Memory B cell (primary cell): ENCODE data around the gene ARRB1.

ENCODE experiments used
- ATAC-seq: fragments of 150-1000 bp; cut with Tn5 transposase; 2 replicates; pipeline ENCODE4 v1.10.0; 2021; ENCODE audit warnings: low read depth, mild to moderate bottlenecking, moderate library complexity
- DNase-seq, 2 donors: peaks; one replicate each; pipeline ENCODE4 v3.0.0; 2022; ENCODE audit warnings: low spot score in 2 of 2
- H3K27ac Mint-ChIP-seq: one replicate; pipeline ENCODE4 v1.8.0; 2022; ENCODE audit warnings: mild to moderate bottlenecking, moderate library complexity, mixed read lengths
- H3K27me3 Mint-ChIP-seq: one replicate; pipeline ENCODE4 v1.8.0; 2022; ENCODE audit warnings: mixed read lengths
- H3K36me3 Mint-ChIP-seq: one replicate; pipeline ENCODE4 v1.8.0; 2022; ENCODE audit warnings: mild to moderate bottlenecking, mixed read lengths
- H3K4me1 Mint-ChIP-seq: one replicate; pipeline ENCODE4 v1.8.0; 2022; ENCODE audit warnings: mixed read lengths
- H3K4me3 Mint-ChIP-seq: one replicate; pipeline ENCODE4 v1.8.0; 2022; ENCODE audit warnings: mild to moderate bottlenecking, moderate library complexity, mixed read lengths
- H3K9me3 Mint-ChIP-seq: one replicate; pipeline ENCODE4 v1.8.0; 2022; ENCODE audit warnings: mixed read lengths

ARRB1 gene

DNA sequence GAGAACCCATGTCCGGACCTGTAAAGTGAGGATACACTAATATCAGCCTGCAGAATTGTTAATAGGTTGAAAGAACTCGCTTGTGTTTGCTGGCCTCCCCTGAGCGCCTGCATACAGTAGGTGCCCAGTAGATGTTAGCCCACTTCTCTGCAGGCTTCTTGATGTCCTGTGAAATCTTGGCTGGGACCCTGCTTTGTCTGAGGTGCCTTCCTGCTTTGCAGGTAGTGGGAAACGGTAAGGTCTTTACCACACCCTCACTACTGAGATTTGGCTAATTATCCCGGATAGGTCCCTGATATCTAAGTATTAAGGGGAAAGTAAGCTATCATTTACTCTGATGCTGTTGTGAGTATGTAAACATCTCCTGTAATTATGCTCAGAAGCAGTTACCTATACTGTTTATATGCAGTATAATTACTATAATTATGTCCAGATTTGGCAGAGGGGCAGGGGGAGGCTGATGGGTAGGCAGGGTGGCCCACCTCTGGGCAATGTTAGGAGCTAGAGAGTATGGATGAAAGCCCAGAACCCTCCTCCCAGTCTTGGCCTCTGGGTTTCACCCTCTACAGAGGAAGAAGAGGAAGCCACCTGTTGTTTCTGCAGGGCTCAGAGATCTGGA lies 1.2 kb upstream of the ARRB1 start:
- no peak for ATAC-seq
- Mint-ChIP-seq H3K27me3 (peaks cover 8% of the 10 kb centered on the region), H3K4me1 (peaks cover 27% of the 10 kb centered on the region), H3K4me3 (peak overlapping the region; percentile 90), H3K9me3 (no peaks in the 10 kb centered on the region), H3K27ac (no peak overlapping the region), H3K36me3 (no peaks in the 10 kb centered on the region)
- no peak for DNase-seq

DNA sequence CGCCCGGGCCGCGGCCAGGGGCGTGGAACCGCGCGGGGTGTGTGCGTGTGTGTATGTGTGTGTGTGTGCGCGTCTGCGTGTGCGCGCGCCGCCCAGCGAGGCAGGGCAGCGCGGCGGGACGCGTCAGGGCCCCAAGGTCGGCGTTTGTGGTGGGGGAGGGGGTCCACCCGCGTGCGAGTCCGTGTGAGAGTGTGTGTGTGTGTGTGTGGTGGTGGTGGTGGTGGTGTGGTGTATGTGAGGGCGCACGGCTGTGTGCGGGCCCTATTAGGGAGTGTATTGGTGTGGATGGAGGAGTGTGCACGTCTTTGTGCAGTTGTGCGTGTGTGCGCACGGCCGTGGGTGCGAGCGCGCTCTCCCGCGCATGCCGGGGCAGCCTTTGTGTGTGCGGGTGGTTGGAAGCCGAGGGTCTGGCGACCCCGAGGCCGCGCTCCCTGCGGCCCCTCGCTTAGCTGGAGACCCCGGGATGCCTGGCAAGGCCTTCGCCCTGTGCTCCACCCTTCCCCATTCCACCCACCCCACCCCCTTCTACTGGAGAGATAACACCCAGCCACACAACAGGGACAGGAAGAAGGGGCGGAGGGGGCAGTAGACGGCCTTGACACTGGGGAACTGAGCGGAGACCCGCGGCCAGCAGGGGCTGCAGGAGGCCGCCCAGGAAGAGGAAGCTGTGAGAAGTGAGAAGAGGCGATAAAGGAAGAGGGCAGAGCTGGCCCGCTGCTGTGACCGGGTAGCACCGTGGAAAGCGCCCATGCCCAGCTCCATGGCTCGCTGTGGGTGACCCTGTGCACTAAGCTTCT lies 528 bp upstream of the ARRB1 start:
- H3K9me3 Mint-ChIP-seq = no peaks in the 10 kb centered on the region
- peak overlapping the region; percentile 68 for H3K27ac Mint-ChIP-seq
- H3K4me1 Mint-ChIP-seq = peaks cover 27% of the 10 kb centered on the region
- peak in 1 of 2 donors; percentile 37 for DNase-seq
- peak; percentile 64 for ATAC-seq
- H3K4me3 Mint-ChIP-seq = peak overlapping the region; percentile 90
- peaks cover 8% of the 10 kb centered on the region for H3K27me3 Mint-ChIP-seq
- no peaks in the 10 kb centered on the region for H3K36me3 Mint-ChIP-seq

DNA sequence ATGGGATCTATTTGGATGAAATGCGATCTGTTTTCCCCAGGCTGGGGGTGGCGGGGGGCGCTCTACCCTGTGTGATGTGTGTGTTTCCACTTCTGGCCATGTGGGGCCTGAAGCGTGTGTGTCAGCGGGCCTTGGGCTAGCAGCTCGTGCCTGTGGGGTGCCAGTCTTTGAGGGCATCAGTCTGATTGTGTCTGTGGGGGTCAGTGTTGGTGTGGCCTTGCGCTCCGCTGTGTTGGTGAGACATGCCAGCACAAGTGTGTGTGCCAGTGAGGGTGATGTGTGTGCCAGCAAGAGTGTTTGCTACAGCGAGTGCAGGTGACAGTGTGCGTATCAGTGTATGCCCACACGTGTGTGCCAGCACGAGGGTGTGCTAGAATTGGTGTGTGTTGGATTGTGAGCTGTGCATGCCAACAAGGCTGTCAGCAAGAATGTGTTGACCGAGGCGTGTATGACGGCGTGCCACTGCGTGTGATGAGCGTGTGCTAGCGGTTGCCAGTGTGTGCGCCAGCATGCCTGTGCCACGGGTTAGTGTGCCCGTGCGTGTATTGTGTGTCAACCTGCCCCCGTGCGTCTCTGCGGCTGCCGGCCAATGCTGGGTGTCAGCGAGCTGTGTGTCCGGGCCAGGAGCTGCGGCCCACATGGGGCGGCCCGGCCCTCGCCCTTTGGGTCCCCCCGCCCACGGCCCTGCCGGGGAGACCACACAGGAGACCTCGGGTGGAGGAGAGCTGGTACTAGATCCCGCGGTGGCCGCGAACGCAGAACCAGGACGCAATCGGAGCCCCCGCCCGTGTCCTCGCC lies 519 bp downstream of the ARRB1 start:
- H3K36me3 Mint-ChIP-seq = no peaks in the 10 kb centered on the region
- DNase-seq (no peak), ATAC-seq (peak; percentile 48)
- H3K27me3 Mint-ChIP-seq = peaks cover 5% of the 10 kb centered on the region
- H3K9me3 Mint-ChIP-seq = no peaks in the 10 kb centered on the region
- peak overlapping the region; percentile 83 for H3K4me3 Mint-ChIP-seq
- H3K27ac Mint-ChIP-seq = peak overlapping the region; percentile 83
- peaks cover 33% of the 10 kb centered on the region for H3K4me1 Mint-ChIP-seq

DNA sequence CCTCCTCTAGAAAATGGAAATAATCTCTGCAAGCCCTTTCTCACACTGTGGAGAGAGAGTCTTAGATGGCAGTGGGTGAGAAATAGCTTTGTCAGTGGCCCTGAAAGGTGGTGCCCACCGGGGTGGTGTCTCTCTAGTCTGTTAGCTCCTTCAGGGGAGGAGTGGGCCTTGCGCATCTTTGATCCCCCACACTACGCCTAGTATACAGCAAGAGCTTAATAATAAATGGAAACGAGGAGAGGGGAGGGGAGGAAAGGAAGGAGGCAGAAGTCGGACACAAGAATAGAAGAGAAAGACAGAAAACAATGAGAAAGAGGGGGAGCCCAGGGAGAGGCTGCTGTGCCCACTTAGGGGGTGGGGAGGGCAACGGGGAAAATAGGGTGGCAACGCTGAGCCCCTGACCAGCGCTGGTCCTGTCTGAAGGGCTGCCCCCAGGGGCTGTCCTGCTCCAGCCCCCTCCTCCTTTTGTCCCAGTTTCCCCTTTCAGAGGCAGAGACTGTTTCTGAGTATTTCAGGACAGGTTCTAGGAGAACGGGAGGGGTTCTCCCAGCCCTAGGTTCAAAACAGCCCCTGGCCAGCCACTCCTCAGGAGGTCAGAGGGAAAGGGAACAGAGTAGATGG lies 1.2 kb downstream of the ARRB1 start:
- no peaks in the 10 kb centered on the region for H3K9me3 Mint-ChIP-seq

DNA sequence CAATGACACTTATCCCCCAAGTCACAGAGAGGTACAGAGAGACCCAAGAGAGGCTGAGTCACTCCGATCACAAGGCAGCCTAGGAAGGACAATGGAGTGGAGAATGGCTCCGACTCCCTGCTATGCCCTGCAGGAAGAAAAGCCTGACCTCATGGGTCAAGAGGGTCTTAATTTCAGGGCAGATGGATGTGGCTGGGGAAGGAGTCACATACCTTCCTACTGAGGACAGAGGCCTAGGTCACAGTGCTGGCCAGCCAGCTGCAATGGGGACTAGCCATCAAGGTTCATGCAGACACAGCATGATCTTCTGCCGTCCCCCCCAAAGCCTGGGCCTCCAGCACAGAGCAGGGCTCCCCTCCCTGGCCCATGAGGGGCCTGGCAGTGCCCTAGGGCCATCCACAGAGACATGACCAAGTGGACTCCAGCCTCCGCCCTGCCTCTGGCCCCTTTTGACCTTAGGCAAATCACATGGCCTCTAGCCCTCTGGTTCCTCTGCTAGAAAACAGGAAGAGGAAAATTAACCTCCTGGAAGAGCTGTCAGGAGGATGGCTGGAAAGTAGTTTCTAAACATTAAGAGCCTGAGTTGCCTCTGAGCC lies 1.8 kb downstream of the ARRB1 start:
- Mint-ChIP-seq H3K27me3 (peaks cover 4% of the 10 kb centered on the region), H3K4me3 (no peak overlapping the region), H3K36me3 (no peaks in the 10 kb centered on the region), H3K4me1 (peaks cover 34% of the 10 kb centered on the region), H3K27ac (peak overlapping the region; percentile 83), H3K9me3 (no peaks in the 10 kb centered on the region)
- no peak for ATAC-seq
- DNase-seq = no peak

More for the DNA sequence above, 1.2 kb downstream of the ARRB1 start:
- DNase-seq (no peak), ATAC-seq (no peak)
- no peaks in the 10 kb centered on the region for H3K36me3 Mint-ChIP-seq
- H3K27ac Mint-ChIP-seq = peak overlapping the region; percentile 83
- peaks cover 35% of the 10 kb centered on the region for H3K4me1 Mint-ChIP-seq
- peak overlapping the region; percentile 83 for H3K4me3 Mint-ChIP-seq
- H3K27me3 Mint-ChIP-seq = peaks cover 5% of the 10 kb centered on the region

DNA sequence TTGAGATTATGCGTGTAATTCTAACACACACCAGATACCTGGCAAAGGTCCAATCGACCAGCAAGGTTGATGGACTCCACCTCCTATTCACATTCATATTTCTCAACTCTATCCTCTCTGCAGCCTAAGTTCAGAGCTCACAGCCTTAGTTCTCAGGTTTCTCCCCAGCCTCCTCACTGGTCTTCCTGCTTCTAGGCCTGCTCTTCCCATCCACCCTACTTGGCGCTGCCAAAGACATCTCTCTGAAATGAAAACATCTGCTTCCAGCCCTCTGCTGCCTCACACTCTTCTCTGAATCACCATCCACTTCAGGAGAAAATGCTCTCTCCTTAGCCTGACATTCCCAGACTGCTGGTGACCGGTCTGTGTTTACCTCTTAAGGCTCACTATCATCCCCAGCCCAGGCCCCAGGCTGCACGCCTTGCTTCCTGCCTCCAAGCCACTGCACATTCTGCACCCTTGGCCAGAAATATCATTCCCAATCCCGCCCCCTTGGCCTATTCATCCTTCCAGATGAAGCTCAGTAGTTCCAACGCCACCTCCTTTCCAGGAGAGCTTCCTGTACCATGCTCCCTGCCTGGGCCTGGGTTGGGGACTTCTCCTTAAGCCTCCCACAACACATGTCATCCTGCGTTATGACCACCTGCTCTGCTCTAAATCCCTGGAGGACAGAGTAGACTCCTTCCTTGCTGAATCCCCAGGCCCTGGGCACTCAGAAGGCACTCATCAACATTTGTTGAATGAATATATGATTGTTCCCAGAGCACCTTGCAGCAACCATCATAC lies 3.5 kb downstream of the ARRB1 start:
- Mint-ChIP-seq H3K9me3 (no peaks in the 10 kb centered on the region), H3K4me3 (no peak overlapping the region), H3K27ac (peak overlapping the region; percentile 0), H3K27me3 (no peaks in the 10 kb centered on the region), H3K4me1 (peaks cover 32% of the 10 kb centered on the region), H3K36me3 (no peaks in the 10 kb centered on the region)
- no peak for DNase-seq
- no peak for ATAC-seq

DNA sequence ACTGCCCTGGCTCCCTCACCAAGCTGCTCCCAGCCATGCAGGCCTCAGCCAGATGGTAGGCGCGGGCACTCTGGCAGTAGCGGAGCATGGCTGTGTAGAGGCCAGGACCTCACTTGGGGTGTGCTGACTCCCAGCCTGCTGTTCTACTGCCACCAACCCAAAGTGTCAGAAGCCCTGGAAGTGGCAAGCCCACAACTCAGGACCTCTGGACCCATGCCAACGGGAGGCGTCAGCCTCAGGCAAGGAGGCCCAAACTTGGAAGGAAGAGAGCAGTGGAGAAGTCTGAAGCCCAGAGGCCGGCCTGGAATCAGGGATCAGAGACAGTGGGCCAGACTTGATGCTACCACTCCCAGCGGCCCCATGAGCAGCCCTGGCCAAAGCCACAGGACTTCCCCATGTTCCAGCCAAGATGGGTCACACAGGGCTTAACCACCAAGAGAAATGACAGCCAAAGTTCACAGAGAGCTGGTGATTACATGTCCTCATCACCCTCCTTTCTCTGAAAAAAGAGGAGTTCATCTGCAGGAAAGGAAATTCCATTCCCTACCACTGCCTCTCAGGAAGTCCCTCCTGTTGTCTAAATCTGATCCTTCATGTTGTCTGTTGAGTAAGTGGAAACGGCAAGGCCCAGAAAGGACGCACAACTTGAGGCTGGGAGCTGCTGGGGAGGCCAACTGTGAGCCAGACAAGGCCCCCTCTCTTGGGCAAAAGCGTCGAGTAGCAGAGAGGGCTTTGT lies 4.4 kb downstream of the ARRB1 start:
- no peaks in the 10 kb centered on the region for H3K36me3 Mint-ChIP-seq
- no peak overlapping the region for H3K27ac Mint-ChIP-seq
- H3K9me3 Mint-ChIP-seq = no peaks in the 10 kb centered on the region
- no peak for DNase-seq
- H3K27me3 Mint-ChIP-seq = no peaks in the 10 kb centered on the region
- no peak for ATAC-seq
- no peak overlapping the region for H3K4me3 Mint-ChIP-seq
- peaks cover 28% of the 10 kb centered on the region for H3K4me1 Mint-ChIP-seq

DNA sequence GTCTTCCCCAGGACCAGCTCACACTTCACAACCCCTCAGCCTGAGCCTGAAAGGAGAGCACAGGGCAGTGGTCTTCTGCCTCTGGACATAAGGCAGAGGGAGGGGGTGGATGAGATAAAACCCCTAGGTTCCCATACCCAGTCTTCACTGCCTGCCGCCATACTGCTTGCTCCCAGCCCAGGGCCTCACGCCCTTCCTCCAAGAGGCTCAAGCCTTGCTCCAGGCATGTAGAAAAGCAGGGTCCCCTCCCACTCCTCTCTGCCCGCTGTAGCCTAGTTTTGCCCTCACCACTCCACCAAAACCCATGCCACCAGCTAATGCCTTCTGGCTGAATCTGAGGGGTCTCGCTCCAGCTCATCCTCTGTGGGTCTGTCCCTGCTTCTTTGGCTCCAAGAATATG lies 5.2 kb downstream of the ARRB1 start:
- Mint-ChIP-seq H3K27ac (peak overlapping the region; percentile 14), H3K4me1 (peaks cover 28% of the 10 kb centered on the region), H3K27me3 (no peaks in the 10 kb centered on the region), H3K4me3 (no peak overlapping the region), H3K36me3 (no peaks in the 10 kb centered on the region), H3K9me3 (no peaks in the 10 kb centered on the region)
- ATAC-seq (no peak), DNase-seq (no peak)

DNA sequence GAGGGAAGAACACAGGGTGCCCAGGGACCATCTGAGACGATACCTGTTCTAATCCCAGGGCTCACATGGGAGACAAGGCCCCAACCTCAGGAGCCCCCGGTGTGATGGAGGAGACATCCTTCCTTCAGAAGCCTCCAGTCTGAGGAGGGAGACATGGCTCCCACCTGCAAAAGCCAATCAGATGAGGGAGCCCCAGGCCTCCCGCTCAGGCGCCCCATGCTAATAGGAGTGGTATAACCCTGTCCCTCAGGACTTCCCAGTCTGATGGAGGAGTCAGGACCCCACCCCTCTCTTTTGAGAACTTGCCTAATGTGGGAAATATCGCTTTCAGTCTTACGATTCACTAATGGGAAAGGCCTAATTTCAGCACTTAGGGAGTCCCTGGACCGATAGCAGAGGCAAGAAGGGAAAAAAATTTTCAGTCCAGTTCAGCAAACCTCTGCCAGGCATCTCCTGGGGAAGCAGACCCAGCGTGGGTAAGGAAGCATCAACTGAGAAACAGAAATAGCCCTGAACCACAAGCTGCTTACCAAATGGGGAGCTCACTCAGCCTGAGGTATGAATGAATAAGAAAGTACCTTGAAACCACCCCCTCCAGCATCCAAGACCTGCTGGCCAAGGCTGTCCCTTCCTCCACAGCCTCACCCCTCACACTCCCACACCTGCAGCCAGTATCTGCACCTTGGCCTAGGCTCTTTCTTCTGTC lies 5.9 kb downstream of the ARRB1 start:
- ATAC-seq = no peak
- Mint-ChIP-seq H3K4me1 (peaks cover 28% of the 10 kb centered on the region), H3K27me3 (no peaks in the 10 kb centered on the region), H3K36me3 (no peaks in the 10 kb centered on the region), H3K4me3 (no peak overlapping the region), H3K9me3 (no peaks in the 10 kb centered on the region), H3K27ac (peak overlapping the region; percentile 14)
- DNase-seq = no peak

DNA sequence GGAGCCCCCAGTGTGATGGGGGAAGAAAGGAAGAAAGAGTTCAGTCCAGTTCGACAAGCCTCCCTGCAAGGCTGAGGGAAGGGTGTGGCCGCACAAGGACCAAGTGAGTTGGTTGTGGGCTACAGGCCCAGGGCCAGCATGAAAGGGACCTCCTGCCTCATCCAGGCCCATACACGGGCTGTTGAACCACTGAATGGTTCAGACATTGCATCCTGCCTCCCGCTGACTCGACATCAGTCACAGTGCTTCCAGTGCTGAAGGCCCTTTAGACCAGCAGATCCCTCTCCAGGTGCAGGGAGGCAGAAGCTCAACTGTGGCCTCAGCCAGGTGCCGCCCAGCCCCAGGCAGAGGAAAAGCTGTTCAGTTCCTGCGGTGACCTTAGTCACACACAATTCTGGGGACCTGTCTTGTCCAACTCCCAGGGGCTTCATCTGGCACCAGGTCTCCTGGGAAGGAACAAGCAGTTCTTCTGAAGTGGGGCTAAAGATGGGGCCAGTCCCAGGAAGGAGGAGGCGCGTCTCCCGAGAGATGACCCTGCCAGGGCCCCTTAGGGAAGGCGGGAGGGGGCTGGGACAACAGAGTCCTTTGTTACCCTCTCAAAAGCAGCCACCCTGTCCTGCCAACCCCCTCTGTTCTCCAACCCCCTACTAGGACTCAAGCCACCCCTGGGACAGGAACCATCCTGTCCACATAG lies 6.6 kb downstream of the ARRB1 start:
- H3K4me3 Mint-ChIP-seq = no peak overlapping the region
- DNase-seq (no peak), ATAC-seq (no peak)
- no peaks in the 10 kb centered on the region for H3K9me3 Mint-ChIP-seq
- no peaks in the 10 kb centered on the region for H3K27me3 Mint-ChIP-seq
- peak overlapping the region; percentile 14 for H3K27ac Mint-ChIP-seq
- H3K36me3 Mint-ChIP-seq = no peaks in the 10 kb centered on the region
- H3K4me1 Mint-ChIP-seq = peaks cover 30% of the 10 kb centered on the region

DNA sequence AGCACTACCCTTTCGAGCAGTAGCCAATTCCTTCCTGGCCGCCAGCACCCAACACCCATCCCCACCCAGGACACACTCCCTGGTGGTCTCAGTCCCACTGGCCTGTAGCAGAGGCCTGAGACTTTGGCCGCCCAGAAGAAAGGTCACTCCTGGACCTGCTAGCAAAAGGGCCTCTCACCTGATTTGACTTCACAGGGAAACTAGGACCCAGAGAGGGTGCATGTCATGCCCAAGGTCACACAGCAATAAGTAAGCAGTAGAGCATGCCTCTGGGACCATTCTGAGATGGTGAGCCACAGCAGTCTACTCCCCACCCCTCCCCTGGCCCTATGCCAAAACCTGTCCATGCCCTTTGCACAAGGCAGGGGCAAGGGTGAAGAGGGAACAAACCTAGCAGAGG lies 7.3 kb downstream of the ARRB1 start:
- no peaks in the 10 kb centered on the region for H3K27me3 Mint-ChIP-seq
- no peak for ATAC-seq
- no peak for DNase-seq
- no peak overlapping the region for H3K27ac Mint-ChIP-seq
- peaks cover 37% of the 10 kb centered on the region for H3K4me1 Mint-ChIP-seq
- no peak overlapping the region for H3K4me3 Mint-ChIP-seq
- H3K9me3 Mint-ChIP-seq = no peaks in the 10 kb centered on the region
- H3K36me3 Mint-ChIP-seq = no peaks in the 10 kb centered on the region
